A673 (cell line): ENCODE results near the gene DMD. TPM values are rescaled to one million over a fixed set of nuclear protein-coding genes. Genes with fewer than 3 reads are reported as not detected.

ENCODE experiments used
- BruUV-seq: library from RNA; stranded (reverse); fragments of 400-500 nt; replicated peaks from 2 replicates; lab custom pipeline; 2021; lab: Mats Ljungman, UMichigan
- CTCF ChIA-PET: fragments of 300-600 bp; sonication (Branson Sonifier 250); formaldehyde crosslinking; loops from one replicate; lab custom pipeline; 2022; ENCODE audit warnings: antibody characterized with exemption; lab: Charles Lee
- POLR2A ChIA-PET: fragments of 300-600 bp; sonication (Branson Sonifier 250); formaldehyde crosslinking; loops from one replicate; lab custom pipeline; 2022; ENCODE audit warnings: antibody characterized with exemption; ENCODE audit not compliant: low non-redundant PET; lab: Charles Lee
- DNase-seq: peaks from one replicate; pipeline ENCODE4 v3.0.0-alpha.2; 2015; ENCODE audit warnings: low spot score
- H3K27ac ChIP-seq: fragments of 200-600 bp; sonication (generic); 2 replicates; pipeline ENCODE4 v1.5.1; 2016; ENCODE audit warnings: mixed run types, low read depth, mild to moderate bottlenecking, mixed read lengths, antibody characterized with exemption, low read length; ENCODE audit not compliant: poor library complexity, severe bottlenecking
- H3K27me3 ChIP-seq: fragments of 200-600 bp; sonication (generic); replicated peaks from 2 replicates; pipeline ENCODE4 v1.6.1; 2017; ENCODE audit warnings: mixed run types, low read depth, mild to moderate bottlenecking, mixed read lengths, antibody characterized with exemption, low read length; ENCODE audit not compliant: insufficient read depth, poor library complexity
- H3K36me3 ChIP-seq: fragments of 200-600 bp; sonication (generic); 2 replicates; pipeline ENCODE4 v1.6.1; 2016; ENCODE audit warnings: mixed run types, mild to moderate bottlenecking, mixed read lengths, antibody characterized with exemption, low read length; ENCODE audit not compliant: insufficient read depth, poor library complexity, severe bottlenecking
- H3K4me1 ChIP-seq: fragments of 200-600 bp; sonication (generic); 2 replicates; pipeline ENCODE4 v1.6.1; 2017; ENCODE audit warnings: mixed run types, mild to moderate bottlenecking, mixed read lengths, antibody characterized with exemption, low read length; ENCODE audit not compliant: insufficient read depth, poor library complexity, severe bottlenecking
- H3K4me3 ChIP-seq: fragments of 200-600 bp; sonication (generic); 2 replicates; pipeline ENCODE4 v1.5.1; 2016; ENCODE audit warnings: low read depth, mixed run types, mild to moderate bottlenecking, mixed read lengths, low read length; ENCODE audit not compliant: poor library complexity, severe bottlenecking
- H3K9me3 ChIP-seq: fragments of 200-600 bp; sonication (generic); 2 replicates; pipeline ENCODE4 v1.6.1; 2016; ENCODE audit warnings: mixed run types, low read depth, mild to moderate bottlenecking, mixed read lengths, antibody characterized with exemption, low read length; ENCODE audit not compliant: poor library complexity, severe bottlenecking
- CTCF ChIP-seq: fragments of 300-800, 200-600 bp; sonication (generic); conservative IDR thresholded peaks from 2 replicates; pipeline ENCODE4 v1.5.1; 2017; ENCODE audit warnings: low read depth, mild to moderate bottlenecking, antibody characterized with exemption, low read length, moderate library complexity, mixed read lengths
- EZH2 ChIP-seq: fragments of 200-600 bp; sonication (generic); IDR thresholded peaks from 2 replicates; pipeline ENCODE4 v1.6.1; 2017; ENCODE audit warnings: borderline replicate concordance, low read depth, mild to moderate bottlenecking, mixed read lengths, antibody characterized with exemption, low read length; ENCODE audit not compliant: poor library complexity, severe bottlenecking
- intact Hi-C: fragments of 100-400 bp; cut with micrococcal nuclease; formaldehyde crosslinking; loops from one replicate; pipeline ENCODE4 v1.10.0; 2022; ENCODE audit not compliant: unreplicated experiment
- total RNA-seq: library from RNA; stranded (reverse); gene quantifications from 2 replicates; pipeline ENCODE4 v1.2.3, GENCODE V29; 2021

DMD gene
- total RNA-seq, 1 experiment from 2014 or later = 5.4 TPM

- CTCF ChIA-PET = no interaction called here
- Histone ChIP-seq H3K4me1 (no peaks in the 10 kb centered on the region), H3K36me3 (no peaks in the 10 kb centered on the region), H3K9me3 (no peaks in the 10 kb centered on the region), H3K4me3 (no peak overlapping the region), H3K27me3 (no peaks in the 10 kb centered on the region), H3K27ac (no peak overlapping the region)
- intact Hi-C loops = no loop called here
- TF ChIP-seq CTCF (no peak), EZH2 (no peak)
- POLR2A ChIA-PET = no interaction called here
- BruUV-seq = no TSS peak
- DNase-seq = no peak
Measured at GRCh38 chrX:33156152-33156726, 55.1 kb downstream of the DMD start.

GRCh38 chrX:33149580-33149979 lies 61.8 kb downstream of the DMD start:
- POLR2A ChIA-PET = no interaction called here
- CTCF ChIA-PET = no interaction called here
- Histone ChIP-seq H3K4me3 (no peak overlapping the region), H3K4me1 (no peaks in the 10 kb centered on the region), H3K27ac (no peak overlapping the region), H3K9me3 (no peaks in the 10 kb centered on the region), H3K36me3 (no peaks in the 10 kb centered on the region), H3K27me3 (no peaks in the 10 kb centered on the region)
- TF ChIP-seq EZH2 (no peak), CTCF (no peak)
- DNase-seq = no peak
- intact Hi-C loops = no loop called here
- no TSS peak for BruUV-seq

- Histone ChIP-seq H3K36me3 (no peaks in the 10 kb centered on the region), H3K27me3 (no peaks in the 10 kb centered on the region), H3K4me3 (no peak overlapping the region), H3K9me3 (no peaks in the 10 kb centered on the region), H3K4me1 (no peaks in the 10 kb centered on the region), H3K27ac (no peak overlapping the region)
- intact Hi-C loops = no loop called here
- BruUV-seq = no TSS peak
- POLR2A ChIA-PET = no interaction called here
- CTCF ChIA-PET = no interaction called here
- TF ChIP-seq CTCF (no peak), EZH2 (no peak)
- DNase-seq = no peak
Measured at GRCh38 chrX:33149085-33149484, 62.3 kb downstream of the DMD start.
